Left ventricle myocardium inferior (tissue), 1 donor: ENCODE results near the gene CD53. TPM values are rescaled to one million over a fixed set of nuclear protein-coding genes. Genes with fewer than 3 reads are reported as not detected.

Experiments
- DNase-seq: peaks from one replicate; pipeline ENCODE4 v3.0.0-alpha.2; 2020
- H3K27ac ChIP-seq: fragments of 200-600 bp; replicated peaks from 2 replicates; pipeline ENCODE4 v1.8.0; 2021
- H3K27me3 ChIP-seq: fragments of 200-600 bp; 2 replicates; pipeline ENCODE4 v1.8.0; 2021; ENCODE audit warnings: low read depth
- H3K36me3 ChIP-seq: fragments of 200-600 bp; 2 replicates; pipeline ENCODE4 v1.8.0; 2021
- H3K4me1 ChIP-seq: fragments of 200-600 bp; 2 replicates; pipeline ENCODE4 v1.8.0; 2021
- H3K4me3 ChIP-seq: fragments of 200-600 bp; 2 replicates; pipeline ENCODE4 v1.8.0; 2021; ENCODE audit warnings: mild to moderate bottlenecking, moderate library complexity
- H3K9me3 ChIP-seq: fragments of 200-600 bp; replicated peaks from 2 replicates; pipeline ENCODE4 v1.8.0; 2021
- CTCF ChIP-seq: fragments of 200-600 bp; IDR thresholded peaks from 2 replicates; pipeline ENCODE4 v1.8.0; 2021; ENCODE audit warnings: antibody characterized with exemption, mild to moderate bottlenecking, borderline replicate concordance
- intact Hi-C: fragments of 100-400 bp; cut with micrococcal nuclease; formaldehyde crosslinking; loops from one replicate; pipeline ENCODE4 v1.11.0; 2022
- total RNA-seq: library from RNA; stranded (reverse); fragmentation: NEBNext Ultra II Directional; extraction: Animal tissue kit (Norgen Biotek cat#: 25700); gene quantifications from one replicate; pipeline ENCODE4 v1.2.1, GENCODE V29; 2021
- donor health status: DM: no; HTN: yes; CAD: no; lungs with severe emphysema.

CD53 gene
- total RNA-seq, 1 donor from 2014 or later, result 7.5 TPM

- intact Hi-C loops, result no loop called here
- no peaks in the 10 kb centered on the region for H3K4me1 ChIP-seq
Measured at GRCh38 chr1:110916669-110917306, 43.8 kb downstream of the CD53 start.

GRCh38 chr1:110918016-110918415, 45.1 kb downstream of the CD53 start:
- Histone ChIP-seq H3K4me1 (no peaks in the 10 kb centered on the region), H3K27me3 (no peaks in the 10 kb centered on the region), H3K36me3 (no peaks in the 10 kb centered on the region), H3K4me3 (no peak overlapping the region), H3K27ac (no peak overlapping the region), H3K9me3 (peaks cover 16% of the 10 kb centered on the region)
- no peak for TF ChIP-seq CTCF
- DNase-seq, result no peak
- intact Hi-C loops, result no loop called here

More at GRCh38 chr1:110916669-110917306, 43.8 kb downstream of the CD53 start:
- Histone ChIP-seq H3K36me3 (no peaks in the 10 kb centered on the region), H3K4me3 (no peak overlapping the region), H3K27me3 (no peaks in the 10 kb centered on the region), H3K27ac (no peak overlapping the region), H3K9me3 (peaks cover 25% of the 10 kb centered on the region)
- TF ChIP-seq CTCF, result no peak
- DNase-seq, result no peak

- intact Hi-C loops, result no loop called here
- H3K36me3 ChIP-seq, result no peaks in the 10 kb centered on the region
- H3K9me3 ChIP-seq, result peaks cover 5% of the 10 kb centered on the region
- no peak overlapping the region for H3K27ac ChIP-seq
- H3K4me1 ChIP-seq, result no peaks in the 10 kb centered on the region
- TF ChIP-seq CTCF, result no peak
- H3K27me3 ChIP-seq, result no peaks in the 10 kb centered on the region
- no peak overlapping the region for H3K4me3 ChIP-seq
- no peak for DNase-seq
Measured at GRCh38 chr1:110921953-110922352, 49.0 kb downstream of the CD53 start.

GRCh38 chr1:110927484-110928075, 54.6 kb downstream of the CD53 start:
- no peaks in the 10 kb centered on the region for H3K27me3 ChIP-seq
- no peak overlapping the region for H3K27ac ChIP-seq
- H3K4me3 ChIP-seq, result no peak overlapping the region
- peaks cover 31% of the 10 kb centered on the region for H3K9me3 ChIP-seq
- intact Hi-C loops, result no loop called here
- no peaks in the 10 kb centered on the region for H3K4me1 ChIP-seq
- no peaks in the 10 kb centered on the region for H3K36me3 ChIP-seq
- no peak for TF ChIP-seq CTCF
- no peak for DNase-seq

GRCh38 chr1:110928191-110928590, 55.2 kb downstream of the CD53 start:
- no peak overlapping the region for H3K27ac ChIP-seq
- TF ChIP-seq CTCF, result no peak
- H3K4me1 ChIP-seq, result no peaks in the 10 kb centered on the region
- no peak overlapping the region for H3K4me3 ChIP-seq
- no peak for DNase-seq
- intact Hi-C loops, result no loop called here
- H3K36me3 ChIP-seq, result no peaks in the 10 kb centered on the region
- no peaks in the 10 kb centered on the region for H3K27me3 ChIP-seq
- H3K9me3 ChIP-seq, result peaks cover 32% of the 10 kb centered on the region
